HCT116 (cell line): ENCODE data around the gene FILIP1. TPM values are rescaled to one million over a fixed set of nuclear protein-coding genes. Genes with fewer than 3 reads are reported as not detected.

Experiments used
- ATAC-seq: fragments of 200-7000 bp; cut with Tn5 transposase; 2 replicates; pipeline ENCODE4 v1.9.1; 2020; ENCODE audit warnings: mild to moderate bottlenecking, moderate library complexity
- BruUV-seq: library from RNA; stranded (reverse); fragments of 400-500 nt; replicated peaks from 2 replicates; lab custom pipeline; 2021; lab: Mats Ljungman, UMichigan
- CTCF ChIA-PET: fragments of 300-600 bp; sonication (Branson Sonifier 250); formaldehyde crosslinking; loops from one replicate; lab custom pipeline; 2021; ENCODE audit warnings: antibody characterized with exemption; lab: Charles Lee
- POLR2A ChIA-PET: fragments of 300-600, 350-600 bp; sonication (Branson Sonifier 250); formaldehyde crosslinking; loops from one replicate; lab custom pipeline; 2021; ENCODE audit warnings: antibody characterized with exemption; lab: Charles Lee
- RAD21 ChIA-PET, 2 experiments: fragments of 300-600 bp; sonication (Branson Sonifier 250); formaldehyde crosslinking; loops; one replicate each; lab custom pipeline; 2023; ENCODE audit warnings: low total read pairs in 2 of 2; ENCODE audit not compliant: uncharacterized antibody in 2 of 2, unreplicated experiment in 2 of 2, low non-redundant PET in 1 of 2; lab: Charles Lee
- DNase-seq: peaks from one replicate; pipeline ENCODE4 v3.0.0-alpha.2; 2010; ENCODE audit warnings: low read depth, low spot score
- H2AFZ ChIP-seq: fragments of 200-600 bp; shearing (Covaris generic), sonication (generic); 2 replicates; pipeline ENCODE4 v1.6.1; 2017; ENCODE audit warnings: low read depth, mixed run types, mixed read lengths, antibody characterized with exemption, low read length; ENCODE audit not compliant: poor library complexity, severe bottlenecking
- H3K27ac ChIP-seq: 2 replicates; pipeline ENCODE4 v1.5.1; 2012; ENCODE audit warnings: low read depth, low read length
- H3K27me3 ChIP-seq: fragments of 200-600 bp; sonication (generic); 2 replicates; pipeline ENCODE4 v1.6.1; 2016; ENCODE audit warnings: mixed run types, low read length, mixed read lengths; ENCODE audit not compliant: insufficient read depth
- H3K36me3 ChIP-seq, 2 experiments: fragments of 200-500 bp in 1 of 2; fragments of 200-600 bp in 1 of 2; sonication (Bioruptor generic) in 1 of 2; sonication (generic) in 1 of 2; 2 replicates each; pipeline versions ENCODE4 v1.5.1 to v1.6.1; 2014 to 2016; ENCODE audit warnings: low read length in 2 of 2, inconsistent platforms in 1 of 2, mixed read lengths in 1 of 2, mixed run types in 1 of 2; ENCODE audit not compliant: insufficient read depth in 2 of 2, control insufficient read depth in 1 of 2
- H3K4me1 ChIP-seq, 2 experiments: fragments of 200-600 bp in 1 of 2; sonication (generic) in 1 of 2; 2 replicates each; pipeline versions ENCODE4 v1.5.1 to v1.6.1; 2012 to 2017; ENCODE audit warnings: low read length in 2 of 2, inconsistent platforms in 1 of 2, mild to moderate bottlenecking in 1 of 2, mixed read lengths in 1 of 2, mixed run types in 1 of 2, moderate library complexity in 1 of 2; ENCODE audit not compliant: insufficient read depth in 2 of 2, control insufficient read depth in 1 of 2
- H3K4me2 ChIP-seq: fragments of 200-600 bp; sonication (generic); 2 replicates; pipeline ENCODE4 v1.6.1; 2017; ENCODE audit warnings: mixed run types, low read length, mixed read lengths
- H3K4me3 ChIP-seq, 2 experiments: fragments of 200-600 bp in 1 of 2; sonication (generic) in 1 of 2; replicated peaks in 1 of 2; 2 replicates each; pipeline ENCODE4 v1.5.1; 2011 to 2016; ENCODE audit warnings: low read length in 2 of 2, control low read depth in 1 of 2, low read depth in 1 of 2, mild to moderate bottlenecking in 1 of 2, mixed read lengths in 1 of 2, mixed run types in 1 of 2
- H3K79me2 ChIP-seq: fragments of 200-600 bp; sonication (generic); 2 replicates; pipeline ENCODE4 v1.6.1; 2017; ENCODE audit warnings: mild to moderate bottlenecking, mixed run types, low read length, moderate library complexity, mixed read lengths; ENCODE audit not compliant: insufficient read depth
- H3K9ac ChIP-seq: fragments of 200-600 bp; sonication (generic); 2 replicates; pipeline ENCODE4 v1.6.1; 2016; ENCODE audit warnings: low read length, mixed read lengths
- H3K9me2 ChIP-seq: fragments of 200-600 bp; sonication (generic), shearing (Covaris generic); 2 replicates; pipeline ENCODE4 v1.6.1; 2017; ENCODE audit warnings: mixed run types, mild to moderate bottlenecking, moderate library complexity; ENCODE audit not compliant: insufficient read depth
- H3K9me3 ChIP-seq, 2 experiments: fragments of 200-500 bp in 1 of 2; fragments of 200-600 bp in 1 of 2; sonication (Bioruptor generic) in 1 of 2; sonication (generic) in 1 of 2; 2 replicates each; pipeline ENCODE4 v1.6.1; 2014 to 2017; ENCODE audit warnings: low read length in 2 of 2, mixed read lengths in 2 of 2, inconsistent platforms in 1 of 2, low read depth in 1 of 2, mild to moderate bottlenecking in 1 of 2, mixed run types in 1 of 2, moderate library complexity in 1 of 2; ENCODE audit not compliant: control insufficient read depth in 1 of 2, insufficient read depth in 1 of 2
- H4K20me1 ChIP-seq: fragments of 200-600 bp; sonication (generic), shearing (Covaris generic); 2 replicates; pipeline ENCODE4 v1.6.1; 2017; ENCODE audit warnings: mixed run types, mild to moderate bottlenecking, moderate library complexity; ENCODE audit not compliant: insufficient read depth
- CBX3 ChIP-seq: IDR thresholded peaks from 2 replicates; pipeline ENCODE4 v1.6.1; 2012; ENCODE audit warnings: low read depth
- EGR1 ChIP-seq: IDR thresholded peaks from 2 replicates; pipeline ENCODE4 v1.6.1; 2012; ENCODE audit warnings: low read depth
- EZH2 ChIP-seq: fragments of 200-600 bp; sonication (generic); IDR thresholded peaks from 2 replicates; pipeline ENCODE4 v1.6.1; 2017; ENCODE audit warnings: antibody characterized with exemption, mixed run types
- FOSL1 ChIP-seq: IDR thresholded peaks from 2 replicates; pipeline ENCODE4 v1.6.1; 2012; ENCODE audit warnings: low read depth
- MAX ChIP-seq: IDR thresholded peaks from 2 replicates; pipeline ENCODE4 v1.6.1; 2012
- POLR2A ChIP-seq: IDR thresholded peaks from 2 replicates; pipeline ENCODE4 v1.7.0; 2011; ENCODE audit warnings: borderline replicate concordance; ENCODE audit not compliant: insufficient read depth, insufficient read length; ENCODE audit errors: extremely low read depth
- POLR2AphosphoS5 ChIP-seq: IDR thresholded peaks from 2 replicates; pipeline ENCODE4 v1.6.1; 2011; ENCODE audit warnings: mild to moderate bottlenecking, low read depth, low read length, moderate library complexity
- RAD21 ChIP-seq: IDR thresholded peaks from 2 replicates; pipeline ENCODE4 v1.6.1; 2012; ENCODE audit warnings: low read depth, mild to moderate bottlenecking
- SIN3A ChIP-seq: IDR thresholded peaks from 2 replicates; pipeline ENCODE4 v1.6.1; 2012; ENCODE audit warnings: low read depth
- SRF ChIP-seq: IDR thresholded peaks from 2 replicates; pipeline ENCODE4 v1.6.1; 2012; ENCODE audit warnings: low read depth
- TCF7L2 ChIP-seq: IDR thresholded peaks from 2 replicates; pipeline ENCODE4 v1.7.0; 2011; ENCODE audit warnings: borderline replicate concordance, inconsistent platforms; ENCODE audit not compliant: insufficient read depth, insufficient read length; ENCODE audit errors: extremely low read depth
- ZFX ChIP-seq: fragments of 450-650 bp; IDR thresholded peaks from 2 replicates; pipeline ENCODE4 v1.6.1; 2017
- intact Hi-C: fragments of 100-400 bp; cut with micrococcal nuclease; formaldehyde crosslinking; loops from 2 replicates; pipeline ENCODE4 v1.10.0; 2022
- total RNA-seq: library from RNA; stranded (reverse); gene quantifications from one replicate; pipeline ENCODE4 v1.2.1, GENCODE V29; 2021; ENCODE audit not compliant: unreplicated experiment
- TF ChIP-seq, protein P1 (sequence below): IDR thresholded peaks from 2 replicates; pipeline ENCODE4 v1.6.1; 2012
- TF ChIP-seq, protein P2 (sequence below): IDR thresholded peaks from 2 replicates; pipeline ENCODE4 v1.6.1; 2012; ENCODE audit warnings: low read depth

Gene FILIP1
- total RNA-seq, 1 experiment from 2014 or later, result 0.05 TPM

DNA sequence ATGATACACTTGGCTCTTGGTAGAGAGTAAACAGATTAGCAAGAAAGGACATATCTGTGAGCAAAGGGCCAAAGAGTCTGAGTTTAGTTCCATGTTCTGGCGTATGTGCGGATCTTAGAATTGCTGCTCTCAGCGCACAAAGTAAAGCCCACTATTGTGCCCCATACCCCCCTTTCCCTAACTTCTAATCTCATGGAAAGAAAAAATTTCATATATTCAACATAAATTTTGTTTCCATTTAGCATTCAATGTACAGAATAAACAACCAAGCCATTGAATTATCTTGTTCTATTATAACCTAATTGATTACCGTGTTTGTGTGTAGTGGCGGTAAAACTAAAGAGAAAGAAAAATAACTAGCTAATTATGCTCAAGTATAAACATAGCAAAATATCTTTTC lies 30.5 kb downstream of the FILIP1 start:
- H3K4me2 ChIP-seq, result no peak overlapping the region
- ChIA-PET CTCF (no interaction called here), POLR2A (no interaction called here), RAD21 (no interaction called here)
- TF ChIP-seq FOSL1 (no peak), RAD21 (no peak), TCF7L2 (no peak), SRF (no peak), MAX (no peak), ZFX (no peak), EGR1 (no peak), POLR2AphosphoS5 (no peak), SIN3A (no peak), POLR2A (no peak), EZH2 (no peak), CBX3 (no peak)
- TF ChIP-seq, protein P1, sequence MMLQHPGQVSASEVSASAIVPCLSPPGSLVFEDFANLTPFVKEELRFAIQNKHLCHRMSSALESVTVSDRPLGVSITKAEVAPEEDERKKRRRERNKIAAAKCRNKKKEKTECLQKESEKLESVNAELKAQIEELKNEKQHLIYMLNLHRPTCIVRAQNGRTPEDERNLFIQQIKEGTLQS, result no peak
- TF ChIP-seq, protein P2, sequence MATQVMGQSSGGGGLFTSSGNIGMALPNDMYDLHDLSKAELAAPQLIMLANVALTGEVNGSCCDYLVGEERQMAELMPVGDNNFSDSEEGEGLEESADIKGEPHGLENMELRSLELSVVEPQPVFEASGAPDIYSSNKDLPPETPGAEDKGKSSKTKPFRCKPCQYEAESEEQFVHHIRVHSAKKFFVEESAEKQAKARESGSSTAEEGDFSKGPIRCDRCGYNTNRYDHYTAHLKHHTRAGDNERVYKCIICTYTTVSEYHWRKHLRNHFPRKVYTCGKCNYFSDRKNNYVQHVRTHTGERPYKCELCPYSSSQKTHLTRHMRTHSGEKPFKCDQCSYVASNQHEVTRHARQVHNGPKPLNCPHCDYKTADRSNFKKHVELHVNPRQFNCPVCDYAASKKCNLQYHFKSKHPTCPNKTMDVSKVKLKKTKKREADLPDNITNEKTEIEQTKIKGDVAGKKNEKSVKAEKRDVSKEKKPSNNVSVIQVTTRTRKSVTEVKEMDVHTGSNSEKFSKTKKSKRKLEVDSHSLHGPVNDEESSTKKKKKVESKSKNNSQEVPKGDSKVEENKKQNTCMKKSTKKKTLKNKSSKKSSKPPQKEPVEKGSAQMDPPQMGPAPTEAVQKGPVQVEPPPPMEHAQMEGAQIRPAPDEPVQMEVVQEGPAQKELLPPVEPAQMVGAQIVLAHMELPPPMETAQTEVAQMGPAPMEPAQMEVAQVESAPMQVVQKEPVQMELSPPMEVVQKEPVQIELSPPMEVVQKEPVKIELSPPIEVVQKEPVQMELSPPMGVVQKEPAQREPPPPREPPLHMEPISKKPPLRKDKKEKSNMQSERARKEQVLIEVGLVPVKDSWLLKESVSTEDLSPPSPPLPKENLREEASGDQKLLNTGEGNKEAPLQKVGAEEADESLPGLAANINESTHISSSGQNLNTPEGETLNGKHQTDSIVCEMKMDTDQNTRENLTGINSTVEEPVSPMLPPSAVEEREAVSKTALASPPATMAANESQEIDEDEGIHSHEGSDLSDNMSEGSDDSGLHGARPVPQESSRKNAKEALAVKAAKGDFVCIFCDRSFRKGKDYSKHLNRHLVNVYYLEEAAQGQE, result no peak
- no peak overlapping the region for H2AFZ ChIP-seq
- no peaks in the 10 kb centered on the region for H3K27me3 ChIP-seq
- H3K79me2 ChIP-seq, result no peaks in the 10 kb centered on the region
- H3K9ac ChIP-seq, result no peak overlapping the region
- no peak for DNase-seq
- H3K9me3 ChIP-seq, result no peaks in the 10 kb centered on the region
- no peaks in the 10 kb centered on the region for H3K9me2 ChIP-seq
- no TSS peak for BruUV-seq
- H3K4me3 ChIP-seq, result no peak overlapping the region
- H3K4me1 ChIP-seq, result no peaks in the 10 kb centered on the region
- ATAC-seq, result no peak
- no peak overlapping the region for H3K27ac ChIP-seq
- H4K20me1 ChIP-seq, result no peaks in the 10 kb centered on the region
- H3K36me3 ChIP-seq, result no peaks in the 10 kb centered on the region
- intact Hi-C loops, result no loop called here
